Astrocyte (in vitro differentiated cells and primary cell): Measurements from ENCODE around the gene CDH13. TPM values are rescaled to one million over a fixed set of nuclear protein-coding genes. Genes with fewer than 3 reads are reported as not detected.

Experiments used
- DNase-seq: peaks from one replicate; pipeline ENCODE4 v3.0.0-alpha.2; 2010; ENCODE audit warnings: low read depth
- FAIRE-seq: peaks from 2 replicates; lab custom pipeline; 2011; peaks lifted over from hg19 to GRCh38; lab: Jason Lieb, UNC
- H2AFZ ChIP-seq: 2 replicates; pipeline ENCODE4 v1.6.0; 2012; ENCODE audit warnings: low read depth, low read length, inconsistent platforms
- H3K27ac ChIP-seq: 2 replicates; pipeline ENCODE4 v1.5.1; 2011; ENCODE audit warnings: low read depth, low read length, inconsistent platforms
- H3K27me3 ChIP-seq: 2 replicates; pipeline ENCODE4 v1.6.0; 2011; ENCODE audit warnings: low read length, inconsistent platforms; ENCODE audit not compliant: insufficient read depth
- H3K36me3 ChIP-seq: 2 replicates; pipeline ENCODE4 v1.5.1; 2011; ENCODE audit warnings: low read length, inconsistent platforms; ENCODE audit not compliant: insufficient read depth
- H3K4me1 ChIP-seq: 2 replicates; pipeline ENCODE4 v1.5.1; 2011; ENCODE audit warnings: low read length, inconsistent platforms; ENCODE audit not compliant: insufficient read depth
- H3K4me2 ChIP-seq: 2 replicates; pipeline ENCODE4 v1.6.0; 2012; ENCODE audit warnings: low read length, inconsistent platforms
- H3K4me3 ChIP-seq: 2 replicates; pipeline ENCODE4 v1.5.1; 2011; ENCODE audit warnings: low read depth, mild to moderate bottlenecking, low read length, inconsistent platforms; ENCODE audit not compliant: insufficient read depth
- H3K79me2 ChIP-seq: 2 replicates; pipeline ENCODE4 v1.6.0; 2012; ENCODE audit warnings: mild to moderate bottlenecking, low read length, inconsistent platforms; ENCODE audit not compliant: insufficient read depth
- H3K9ac ChIP-seq: 2 replicates; pipeline ENCODE4 v1.6.0; 2012; ENCODE audit warnings: mild to moderate bottlenecking, low read length, inconsistent platforms
- H3K9me3 ChIP-seq: 2 replicates; pipeline ENCODE4 v1.5.1; 2012; ENCODE audit warnings: low read depth, mild to moderate bottlenecking, low read length, inconsistent platforms; ENCODE audit not compliant: insufficient read depth
- H4K20me1 ChIP-seq: 2 replicates; pipeline ENCODE4 v1.6.0; 2012; ENCODE audit warnings: low read length, inconsistent platforms; ENCODE audit not compliant: insufficient read depth
- H3K27ac Mint-ChIP-seq: one replicate; pipeline ENCODE4 v1.8.0; 2021; ENCODE audit warnings: mild to moderate bottlenecking, mixed read lengths; ENCODE audit not compliant: unreplicated experiment
- H3K27me3 Mint-ChIP-seq: one replicate; pipeline ENCODE4 v1.8.0; 2021; ENCODE audit warnings: low read depth, mixed read lengths; ENCODE audit not compliant: unreplicated experiment
- H3K36me3 Mint-ChIP-seq: one replicate; pipeline ENCODE4 v1.8.0; 2021; ENCODE audit warnings: low read depth, mixed read lengths; ENCODE audit not compliant: unreplicated experiment
- H3K4me1 Mint-ChIP-seq: one replicate; pipeline ENCODE4 v1.8.0; 2021; ENCODE audit warnings: low read depth, mixed read lengths; ENCODE audit not compliant: unreplicated experiment
- H3K4me3 Mint-ChIP-seq: one replicate; pipeline ENCODE4 v1.8.0; 2021; ENCODE audit warnings: mild to moderate bottlenecking, moderate library complexity, mixed read lengths; ENCODE audit not compliant: unreplicated experiment
- H3K9me3 Mint-ChIP-seq: one replicate; pipeline ENCODE4 v1.8.0; 2021; ENCODE audit warnings: mild to moderate bottlenecking, mixed read lengths; ENCODE audit not compliant: unreplicated experiment
- EZH2 ChIP-seq: IDR thresholded peaks from 2 replicates; pipeline ENCODE4 v1.6.1; 2012; ENCODE audit warnings: mild to moderate bottlenecking, low read length, inconsistent platforms; ENCODE audit not compliant: insufficient read depth
- total RNA-seq: library from RNA; stranded (reverse); gene quantifications from 2 replicates; pipeline ENCODE4 v1.2.1, GENCODE V29; 2021
- TF ChIP-seq, protein P1 (sequence below): IDR thresholded peaks from 2 replicates; pipeline ENCODE4 v1.5.1; 2011; ENCODE audit warnings: low read depth, mild to moderate bottlenecking, inconsistent platforms, low read length, moderate library complexity; ENCODE audit not compliant: insufficient read depth

Gene CDH13
- total RNA-seq, 1 donor from 2014 or later, result 41.7 TPM

DNA sequence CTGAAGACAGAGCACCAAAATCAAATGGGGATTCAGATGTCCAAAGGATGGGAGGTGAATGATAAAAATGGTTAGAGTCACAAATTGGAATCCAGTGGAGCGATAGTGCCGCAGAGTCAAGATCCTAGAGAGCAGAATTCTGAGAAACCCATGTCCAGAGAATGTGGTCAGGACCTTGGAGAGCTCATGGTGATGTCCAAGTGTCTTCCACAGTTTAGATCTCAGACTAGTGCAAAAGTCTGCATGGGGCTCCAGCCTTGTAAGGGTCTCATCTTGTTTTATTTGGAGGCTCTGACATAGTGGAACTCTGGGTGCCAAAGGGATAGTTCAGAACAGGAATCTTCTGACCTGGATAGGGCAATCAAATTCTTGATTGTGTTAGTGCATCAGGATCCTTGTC, 935.1 kb downstream of the CDH13 start:
- no peaks in the 10 kb centered on the region for H3K4me1 ChIP-seq
- DNase-seq (peak; percentile 33), FAIRE-seq (peak; percentile 13)
- H3K36me3 Mint-ChIP-seq, result no peaks in the 10 kb centered on the region
- no peaks in the 10 kb centered on the region for H3K4me1 Mint-ChIP-seq
- TF ChIP-seq, protein P1, sequence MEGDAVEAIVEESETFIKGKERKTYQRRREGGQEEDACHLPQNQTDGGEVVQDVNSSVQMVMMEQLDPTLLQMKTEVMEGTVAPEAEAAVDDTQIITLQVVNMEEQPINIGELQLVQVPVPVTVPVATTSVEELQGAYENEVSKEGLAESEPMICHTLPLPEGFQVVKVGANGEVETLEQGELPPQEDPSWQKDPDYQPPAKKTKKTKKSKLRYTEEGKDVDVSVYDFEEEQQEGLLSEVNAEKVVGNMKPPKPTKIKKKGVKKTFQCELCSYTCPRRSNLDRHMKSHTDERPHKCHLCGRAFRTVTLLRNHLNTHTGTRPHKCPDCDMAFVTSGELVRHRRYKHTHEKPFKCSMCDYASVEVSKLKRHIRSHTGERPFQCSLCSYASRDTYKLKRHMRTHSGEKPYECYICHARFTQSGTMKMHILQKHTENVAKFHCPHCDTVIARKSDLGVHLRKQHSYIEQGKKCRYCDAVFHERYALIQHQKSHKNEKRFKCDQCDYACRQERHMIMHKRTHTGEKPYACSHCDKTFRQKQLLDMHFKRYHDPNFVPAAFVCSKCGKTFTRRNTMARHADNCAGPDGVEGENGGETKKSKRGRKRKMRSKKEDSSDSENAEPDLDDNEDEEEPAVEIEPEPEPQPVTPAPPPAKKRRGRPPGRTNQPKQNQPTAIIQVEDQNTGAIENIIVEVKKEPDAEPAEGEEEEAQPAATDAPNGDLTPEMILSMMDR, result no peak
- H3K9me3 ChIP-seq, result no peaks in the 10 kb centered on the region
- no peak overlapping the region for H3K4me2 ChIP-seq
- peaks cover 2% of the 10 kb centered on the region for H3K9me3 Mint-ChIP-seq
- H3K27ac Mint-ChIP-seq, result no peak overlapping the region
- no peak overlapping the region for H3K9ac ChIP-seq
- no peaks in the 10 kb centered on the region for H4K20me1 ChIP-seq
- peaks cover 54% of the 10 kb centered on the region for H3K27me3 Mint-ChIP-seq
- no peak overlapping the region for H3K4me3 Mint-ChIP-seq
- H2AFZ ChIP-seq, result no peak overlapping the region
- no peaks in the 10 kb centered on the region for H3K36me3 ChIP-seq
- no peaks in the 10 kb centered on the region for H3K27me3 ChIP-seq
- no peak overlapping the region for H3K27ac ChIP-seq
- no peaks in the 10 kb centered on the region for H3K79me2 ChIP-seq
- H3K4me3 ChIP-seq, result no peak overlapping the region

GRCh38 chr16:83568345-83568744, 941.6 kb downstream of the CDH13 start:
- no peak overlapping the region for H3K27ac ChIP-seq

GRCh38 chr16:83574388-83574787, 947.6 kb downstream of the CDH13 start:
- no peaks in the 10 kb centered on the region for H3K36me3 Mint-ChIP-seq
- FAIRE-seq (peak; percentile 60), DNase-seq (peak; percentile 86)
- Histone ChIP-seq H3K27me3 (no peaks in the 10 kb centered on the region), H3K4me2 (peak overlapping the region; percentile 0), H3K9me3 (no peaks in the 10 kb centered on the region), H4K20me1 (no peaks in the 10 kb centered on the region), H3K27ac (peak overlapping the region; percentile 19), H3K36me3 (no peaks in the 10 kb centered on the region), H3K9ac (no peak overlapping the region), H3K79me2 (no peaks in the 10 kb centered on the region), H3K4me3 (no peak overlapping the region), H2AFZ (no peak overlapping the region), H3K4me1 (peaks cover 5% of the 10 kb centered on the region)
- H3K4me3 Mint-ChIP-seq, result no peak overlapping the region
- TF ChIP-seq, protein P1, result no peak
- TF ChIP-seq EZH2, result no peak
- peaks cover 3% of the 10 kb centered on the region for H3K27me3 Mint-ChIP-seq
- H3K27ac Mint-ChIP-seq, result no peak overlapping the region
- peaks cover 7% of the 10 kb centered on the region for H3K4me1 Mint-ChIP-seq
- peaks cover 3% of the 10 kb centered on the region for H3K9me3 Mint-ChIP-seq

More at GRCh38 chr16:83568345-83568744, 941.6 kb downstream of the CDH13 start:
- no peak overlapping the region for H3K4me3 ChIP-seq
- H3K4me1 Mint-ChIP-seq, result peaks cover 3% of the 10 kb centered on the region
- H3K4me1 ChIP-seq, result peaks cover 5% of the 10 kb centered on the region
- no peak for TF ChIP-seq EZH2
- TF ChIP-seq, protein P1, result no peak
- H3K27ac Mint-ChIP-seq, result no peak overlapping the region
- H3K79me2 ChIP-seq, result no peaks in the 10 kb centered on the region
- FAIRE-seq (no peak), DNase-seq (peak; percentile 16)
- no peaks in the 10 kb centered on the region for H3K36me3 Mint-ChIP-seq
- H3K27me3 Mint-ChIP-seq, result peaks cover 46% of the 10 kb centered on the region
- peaks cover 2% of the 10 kb centered on the region for H3K9me3 Mint-ChIP-seq
- H3K9me3 ChIP-seq, result no peaks in the 10 kb centered on the region
- H3K9ac ChIP-seq, result no peak overlapping the region
- H3K36me3 ChIP-seq, result no peaks in the 10 kb centered on the region
- H3K27me3 ChIP-seq, result no peaks in the 10 kb centered on the region
- H3K4me2 ChIP-seq, result no peak overlapping the region
- H3K4me3 Mint-ChIP-seq, result no peak overlapping the region
- H2AFZ ChIP-seq, result no peak overlapping the region
- no peaks in the 10 kb centered on the region for H4K20me1 ChIP-seq
